Measurements from ENCODE around the gene CYB561D1. TPM values are rescaled to one million over a fixed set of nuclear protein-coding genes. Genes with fewer than 3 reads are reported as not detected.

Gene CYB561D1
- total and polyA plus RNA-seq, 2 of the 13 experiments (the other 11 are each of a cell fraction or from before 2014, with no cell fraction given), result 3.9 to 4.1 TPM

- H3K27me3 ChIP-seq (ENCODE audit: control insufficient read depth in 1 of 2, insufficient read depth in 2 of 2, low read length in 2 of 2), result peaks cover 9 to 52% of the 10 kb centered on the region in 2 experiments; a peak in 4 of 5 replicates
- H3K4me3 ChIP-seq (replicated peaks in 1 of 3; ENCODE audit: insufficient read depth in 1 of 3, low read depth in 2 of 3, low read length in 3 of 3), result peak overlapping the region in 1 of 3 experiments; percentile 67; a peak in 1 of 6 replicates
- no peaks in the 10 kb centered on the region for H3K9me3 ChIP-seq (ENCODE audit: low read length)
- H4K20me1 ChIP-seq (ENCODE audit: insufficient read depth, low read length), result no peaks in the 10 kb centered on the region
- ATAC-seq (peak; percentile 7; the same call in 2 of the 3 replicates), FAIRE-seq (no peak), DNase-seq (ENCODE audit: low spot score) (no peak)
- H3K4me2 ChIP-seq (ENCODE audit: low read depth, low read length), result peak overlapping the region; percentile 87
- H3K9ac ChIP-seq (ENCODE audit: insufficient read depth, low read depth, low read length), result no peak overlapping the region
- ChIA-PET CTCF (ENCODE audit: low intra/inter-chr PET ratio, low total read pairs) (interaction anchor here (0.6 to 4.5 kb wide), 6 partner anchors 12 to 269 kb away, joined by 3 to 81 read pairs (median 18); partner anchors contain the start of gene CYB561D1), POLR2A (interaction anchor here (1.1 to 4.4 kb wide), 5 partner anchors 16 to 48 kb away, joined by 3 to 18 read pairs (median 5); partner anchors contain the start of genes ATXN7L2, CYB561D1 and GNAI3)
- H3K79me2 ChIP-seq (ENCODE audit: insufficient read depth, low read length), result no peaks in the 10 kb centered on the region
- H2AFZ ChIP-seq (ENCODE audit: low read length), result no peak overlapping the region
- BruUV-seq (replicated peaks), result no TSS peak
- WGBS (ENCODE audit: low lambda C conversion rate), result 28% methylated on average over 12 of the region's 16 CpGs
- intact Hi-C loops (cut with micrococcal nuclease; ENCODE audit: unreplicated experiment), result loop anchor here (1.0 kb wide), 2 partner anchors 34 to 38 kb away; partner anchors contain the start of gene CYB561D1
- in situ Hi-C loops (cut with HindIII; ENCODE audit: extremely low pct_ligation_motif_present, low pct_unique_long_range_greater_than_20kb), result loop anchor here (5.0 to 10.0 kb wide), 2 partner anchors 40 to 267 kb away; partner anchors contain the start of gene CYB561D1
- 0 out of 2 replicates have a peak, but pooled peaks have one; percentile 2 for TF ChIP-seq ZFY (CRISPR knock-in tag; IDR thresholded peaks at IDR 0.05)
- TF ChIP-seq THAP7 (CRISPR knock-in tag; IDR thresholded peaks at IDR 0.05), result 0 out of 2 replicates have a peak, but pooled peaks have one; percentile 31
- 0 out of 2 replicates have a peak, but pooled peaks have one; percentile 14 for TF ChIP-seq ZBTB38 (CRISPR knock-in tag; IDR thresholded peaks at IDR 0.05)
- TF ChIP-seq JUNB (CRISPR knock-in tag; IDR thresholded peaks at IDR 0.05; ENCODE audit: borderline replicate concordance), result no peak
- no peak overlapping the region for H3K27ac ChIP-seq (ENCODE audit: extremely low read length, insufficient read depth, low read length)
- H3K4me1 ChIP-seq (ENCODE audit: insufficient read depth, low read length), result peaks cover 18% of the 10 kb centered on the region; the same call in 1 of the 2 replicates
- H3K36me3 ChIP-seq (replicated peaks in 1 of 2; ENCODE audit: control insufficient read depth in 1 of 2, insufficient read depth in 2 of 2, low read length in 2 of 2), result no peaks in the 10 kb centered on the region
Observed at GRCh38 chr1:109531826-109532364, 38.0 kb downstream of the CYB561D1 start.
